CD4-positive, alpha-beta T cell treated with Interleukin-12 subunit alpha and Interleukin-12 subunit beta, for 1 hour (primary cell): ENCODE data around the gene COL8A1.

Experiments used
- DNase-seq: peaks from one replicate; pipeline ENCODE4 v3.0.0-alpha.2; 2020

COL8A1 gene

GRCh38 chr3:99765042-99765942 lies 126.9 kb downstream of the COL8A1 start:
- DNase-seq = no peak

DNA sequence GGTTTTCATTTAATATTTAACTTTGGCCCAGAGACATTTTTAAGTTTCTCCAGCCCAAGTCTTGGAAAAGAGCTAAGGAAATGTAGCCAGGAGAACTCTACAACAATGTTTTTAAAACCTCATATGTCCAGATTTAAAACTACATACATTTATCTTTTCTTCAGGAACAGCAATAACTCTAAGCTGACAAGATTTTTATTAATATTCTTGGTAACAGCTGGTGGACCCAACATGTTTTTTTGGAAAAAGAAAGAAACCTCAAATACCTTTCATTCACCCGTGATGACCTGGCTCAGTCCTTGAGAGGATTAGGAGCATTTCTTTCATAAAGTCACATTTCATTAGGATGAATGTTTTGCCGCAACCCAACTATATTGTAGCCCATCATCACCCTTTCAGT lies 128.9 kb downstream of the COL8A1 start:
- DNase-seq = no peak

DNA sequence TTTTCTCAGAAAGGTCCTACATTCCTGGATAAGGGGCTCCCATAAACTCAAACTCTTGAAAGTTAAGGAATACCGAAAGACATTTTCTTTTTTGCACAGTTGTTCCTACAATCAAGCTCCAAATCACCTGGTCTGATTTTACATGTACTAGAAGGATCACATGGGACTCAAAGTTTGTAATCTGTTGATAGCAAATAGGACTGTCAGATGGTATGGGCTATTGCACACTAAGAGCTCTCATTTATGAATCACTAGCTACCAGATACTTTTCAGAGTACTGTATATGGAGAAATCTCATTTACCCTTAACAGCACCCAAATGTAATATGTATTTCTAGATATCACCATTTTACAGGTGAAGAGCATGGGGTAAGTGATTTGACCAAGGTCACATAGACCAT lies 129.7 kb downstream of the COL8A1 start:
- no peak for DNase-seq

- no peak for DNase-seq
These were observed 130.6 kb downstream of the COL8A1 start for GRCh38 chr3:99768808-99769501.

- DNase-seq = no peak
These were observed 133.8 kb downstream of the COL8A1 start for GRCh38 chr3:99772171-99772570.

- DNase-seq = no peak
These were observed 134.3 kb downstream of the COL8A1 start for GRCh38 chr3:99772671-99773070.

- DNase-seq = no peak
These were observed 136.1 kb downstream of the COL8A1 start for GRCh38 chr3:99774467-99774866.

DNA sequence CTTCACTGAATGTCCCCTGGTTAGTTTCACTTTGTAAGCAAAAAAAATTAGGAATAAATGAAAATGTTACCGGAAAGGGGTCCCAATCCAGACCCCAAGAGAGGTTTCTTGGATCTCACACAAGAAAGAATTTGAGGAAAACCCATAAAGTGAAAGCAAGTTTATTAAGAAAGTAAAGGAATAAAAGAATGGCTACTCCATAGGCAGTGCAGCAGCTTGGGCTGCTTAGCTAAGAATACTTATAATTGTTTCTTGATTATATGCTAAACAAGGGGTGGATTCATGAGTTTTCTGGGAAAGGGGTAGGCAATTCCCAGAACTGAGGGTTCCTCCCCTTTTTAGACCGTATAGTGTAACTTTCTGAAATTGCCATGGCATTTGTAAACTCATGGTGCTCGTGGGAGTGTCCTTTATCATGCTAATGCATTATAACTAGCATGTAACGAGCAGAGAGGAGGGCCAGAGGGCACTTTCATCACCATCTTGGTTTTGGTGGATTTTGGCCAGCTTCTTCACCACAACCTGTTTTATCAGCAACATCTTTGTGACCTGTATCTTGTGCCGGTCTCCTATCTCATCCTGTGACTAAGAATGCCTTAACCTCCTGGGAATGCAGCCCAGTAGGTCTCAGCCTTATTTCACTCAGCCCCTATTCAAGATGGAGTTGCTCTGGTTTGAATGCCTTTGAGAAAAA lies 138.3 kb downstream of the COL8A1 start:
- DNase-seq = no peak

DNA sequence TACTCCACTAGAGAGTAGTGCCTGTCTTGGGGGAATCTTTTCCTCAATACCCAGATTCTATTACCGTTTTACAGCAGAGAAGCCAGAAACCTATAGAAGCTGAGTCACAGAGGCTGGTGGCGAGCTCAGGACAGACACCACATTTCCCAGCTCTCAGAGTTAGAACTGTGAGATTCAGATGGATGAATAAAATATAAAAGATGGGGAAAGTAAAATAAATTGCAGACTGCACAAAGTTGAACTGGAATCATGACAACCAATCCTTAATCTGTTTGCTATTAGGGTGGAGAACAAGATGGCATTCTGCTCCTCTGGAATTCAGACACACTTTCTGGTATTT lies 138.8 kb downstream of the COL8A1 start:
- no peak for DNase-seq

DNA sequence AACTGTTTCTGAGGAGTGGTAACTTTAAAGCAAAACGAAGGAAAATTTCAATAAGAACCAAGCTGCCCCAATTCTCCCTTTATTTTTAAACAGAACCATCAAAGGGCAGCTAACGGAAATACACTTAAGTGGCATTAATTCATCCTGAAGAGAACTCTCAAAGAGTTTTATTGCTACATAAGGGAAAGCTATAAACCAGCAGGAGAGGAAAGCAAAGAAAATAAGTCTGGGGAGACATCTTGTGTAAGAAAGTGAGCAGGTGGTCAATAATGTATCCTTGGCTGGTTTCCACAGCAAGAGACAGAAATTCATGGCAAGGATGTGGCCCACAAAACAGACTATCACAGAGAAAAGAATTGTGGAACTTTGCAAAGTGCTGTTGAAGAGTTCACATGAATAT lies 139.3 kb downstream of the COL8A1 start:
- DNase-seq = no peak

GRCh38 chr3:99780749-99781148 lies 142.4 kb downstream of the COL8A1 start:
- DNase-seq = no peak

GRCh38 chr3:99781761-99782160 lies 143.4 kb downstream of the COL8A1 start:
- no peak for DNase-seq

- no peak for DNase-seq
These were observed 144.7 kb downstream of the COL8A1 start for GRCh38 chr3:99783011-99783573.

DNA sequence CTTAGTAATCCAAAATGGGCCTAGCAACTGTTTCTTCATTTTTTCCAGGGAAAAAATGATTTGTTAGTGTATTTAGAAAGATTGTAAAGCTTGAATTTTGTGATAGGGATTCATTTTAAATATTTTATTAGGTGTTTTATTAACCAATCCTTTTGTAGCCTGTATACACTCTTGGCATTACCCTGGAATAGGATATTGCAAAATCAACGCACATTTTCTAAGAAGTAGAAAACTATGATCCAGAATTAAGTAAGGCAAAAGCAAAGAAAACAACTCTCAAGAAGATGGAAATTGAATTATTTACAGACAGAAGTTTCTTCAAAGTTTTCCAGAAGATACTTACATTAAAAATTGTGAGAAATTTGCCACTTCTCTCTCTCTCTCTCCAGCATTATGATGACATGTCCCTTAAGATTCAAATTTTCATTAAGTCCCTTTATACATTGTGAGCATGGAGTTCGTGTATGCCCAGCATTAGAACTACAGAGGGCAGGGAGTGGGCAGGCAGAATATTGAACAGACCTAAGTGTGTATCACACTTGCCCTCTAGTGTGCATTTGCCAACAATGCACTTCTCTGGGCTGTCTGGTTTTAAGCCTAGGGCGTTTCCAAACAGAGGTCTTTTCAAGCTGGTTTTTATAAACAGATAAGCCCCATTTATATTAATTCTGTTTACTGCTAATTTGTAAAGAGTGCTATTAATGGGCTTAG lies 150.8 kb downstream of the COL8A1 start:
- DNase-seq = peak; percentile 15

DNA sequence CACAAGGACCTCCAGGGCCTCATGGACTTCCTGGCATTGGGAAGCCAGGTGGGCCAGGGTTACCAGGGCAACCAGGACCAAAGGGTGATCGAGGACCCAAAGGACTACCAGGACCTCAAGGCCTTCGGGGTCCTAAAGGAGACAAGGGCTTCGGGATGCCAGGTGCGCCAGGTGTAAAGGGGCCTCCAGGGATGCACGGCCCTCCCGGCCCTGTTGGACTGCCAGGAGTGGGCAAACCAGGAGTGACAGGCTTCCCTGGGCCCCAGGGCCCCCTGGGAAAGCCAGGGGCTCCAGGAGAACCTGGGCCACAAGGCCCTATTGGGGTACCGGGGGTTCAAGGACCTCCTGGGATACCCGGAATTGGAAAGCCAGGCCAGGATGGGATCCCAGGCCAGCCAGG lies 156.1 kb downstream of the COL8A1 start:
- no peak for DNase-seq

DNA sequence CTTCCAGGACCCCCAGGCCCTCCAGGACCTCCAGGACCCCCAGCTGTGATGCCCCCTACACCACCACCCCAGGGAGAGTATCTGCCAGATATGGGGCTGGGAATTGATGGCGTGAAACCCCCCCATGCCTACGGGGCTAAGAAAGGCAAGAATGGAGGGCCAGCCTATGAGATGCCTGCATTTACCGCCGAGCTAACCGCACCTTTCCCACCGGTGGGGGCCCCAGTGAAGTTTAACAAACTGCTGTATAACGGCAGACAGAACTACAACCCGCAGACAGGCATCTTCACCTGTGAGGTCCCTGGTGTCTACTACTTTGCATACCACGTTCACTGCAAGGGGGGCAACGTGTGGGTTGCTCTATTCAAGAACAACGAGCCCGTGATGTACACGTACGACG lies 157.2 kb downstream of the COL8A1 start:
- DNase-seq = no peak

GRCh38 chr3:99799422-99799821 lies 161.0 kb downstream of the COL8A1 start:
- DNase-seq = no peak

GRCh38 chr3:99803297-99803696 lies 164.9 kb downstream of the COL8A1 start:
- DNase-seq = no peak

DNA sequence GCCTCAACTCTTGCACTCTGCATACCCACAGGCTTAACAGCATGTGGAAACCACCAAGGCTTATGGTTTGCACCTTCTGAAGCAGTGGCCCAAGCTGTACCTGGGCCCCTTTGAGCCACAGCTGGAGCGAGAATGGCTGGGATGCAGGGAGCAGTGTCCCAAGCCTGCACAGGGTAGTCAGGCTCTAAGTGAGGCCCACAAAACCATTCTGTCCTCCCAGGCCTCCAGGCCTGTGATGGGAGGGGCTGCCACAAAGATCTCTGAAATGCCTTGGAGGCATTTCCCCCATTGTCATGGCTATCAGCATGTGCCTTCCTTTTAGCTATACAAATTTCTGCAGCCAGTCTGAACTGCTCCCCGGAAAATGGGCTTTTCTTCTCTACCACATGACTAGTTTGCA lies 166.8 kb downstream of the COL8A1 start:
- no peak for DNase-seq

DNA sequence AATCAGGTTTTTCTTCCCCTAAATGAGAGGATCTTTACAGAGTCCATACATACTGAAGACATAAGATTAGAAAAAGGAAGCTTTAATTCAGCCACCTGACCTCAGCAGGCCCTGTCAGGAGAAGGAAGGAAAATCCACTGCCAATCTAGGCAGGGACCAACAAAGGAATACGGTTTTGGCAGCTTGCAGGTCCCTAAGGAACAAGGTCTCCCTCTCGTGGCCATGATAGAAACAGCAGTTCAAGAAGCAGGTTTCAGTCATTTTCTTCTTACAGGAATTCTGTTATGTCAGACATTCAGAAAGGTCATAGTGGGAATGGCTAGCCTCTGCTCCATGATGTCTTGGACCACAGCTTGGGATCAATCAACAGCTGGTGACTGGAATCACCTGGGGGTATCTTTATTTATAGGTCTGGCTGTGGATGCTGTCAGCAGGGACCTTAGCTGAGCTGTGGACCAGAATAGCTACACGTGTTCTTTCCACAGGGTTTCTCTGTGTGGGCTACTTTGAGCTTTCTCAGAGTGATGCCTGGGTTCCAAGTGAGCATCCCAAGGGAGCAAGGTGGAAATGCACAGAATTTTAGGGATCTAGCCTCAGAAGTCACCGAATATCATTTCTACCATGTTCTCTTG lies 169.9 kb downstream of the COL8A1 start:
- peak; percentile 52 for DNase-seq

DNA sequence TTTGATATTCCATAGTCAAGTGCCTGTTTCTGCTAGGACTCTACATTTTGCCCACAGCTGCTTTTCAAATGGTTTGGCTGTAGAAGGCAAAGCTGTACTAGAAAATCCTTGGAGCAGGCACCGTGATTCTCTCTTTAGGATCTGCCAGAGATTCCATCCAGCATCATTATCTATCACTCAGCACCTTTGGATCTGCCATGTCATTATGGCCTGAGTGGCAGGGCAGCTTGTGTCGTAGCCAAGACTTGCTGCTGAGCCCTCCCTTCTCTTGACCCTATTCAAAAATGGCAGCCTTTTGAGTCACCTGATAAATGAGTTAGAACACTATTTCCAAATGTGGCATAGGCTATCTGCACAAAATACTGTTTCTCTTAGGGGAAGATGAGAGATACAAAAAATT lies 171.2 kb downstream of the COL8A1 start:
- no peak for DNase-seq

- no peak for DNase-seq
These were observed 172.0 kb downstream of the COL8A1 start for GRCh38 chr3:99810403-99810802.
